OCI-LY3 (cell line): ENCODE results near the gene ZMIZ1.

ENCODE experiments used
- H2AFZ ChIP-seq: fragments of 200-600, 300-600 bp; shearing (Covaris generic); 2 replicates; pipeline ENCODE4 v1.6.0; 2014; ENCODE audit warnings: antibody characterized with exemption, low read depth, low read length
- H3K27ac ChIP-seq: fragments of 200-600, 300-600 bp; sonication (generic); 2 replicates; pipeline ENCODE4 v1.5.1; 2014; ENCODE audit warnings: mild to moderate bottlenecking, low read length, moderate library complexity, mixed read lengths
- H3K27me3 ChIP-seq: fragments of 200-600, 300-600 bp; sonication (generic); 2 replicates; pipeline ENCODE4 v1.6.1; 2014; ENCODE audit warnings: low read depth, low read length, mixed read lengths
- H3K36me3 ChIP-seq: fragments of 200-600, 300-600 bp; sonication (generic); replicated peaks from 2 replicates; pipeline ENCODE3; 2014; ENCODE audit warnings: low read depth, low read length, mixed read lengths
- H3K4me1 ChIP-seq: fragments of 300-600, 200-600 bp; sonication (generic); 2 replicates; pipeline ENCODE4 v1.6.1; 2014; ENCODE audit warnings: low read length, mixed read lengths
- H3K4me2 ChIP-seq: fragments of 200-600, 300-600 bp; sonication (generic); 2 replicates; pipeline ENCODE4 v1.6.1; 2014; ENCODE audit warnings: low read length, mixed read lengths
- H3K4me3 ChIP-seq: fragments of 300-600, 200-600 bp; sonication (generic); 2 replicates; pipeline ENCODE4 v1.5.1; 2014; ENCODE audit warnings: antibody characterized with exemption, mild to moderate bottlenecking, low read length, moderate library complexity
- H3K79me2 ChIP-seq: fragments of 300-600, 200-600 bp; shearing (Covaris generic); 2 replicates; pipeline ENCODE4 v1.6.1; 2014; ENCODE audit warnings: mild to moderate bottlenecking, low read length, mixed read lengths
- H3K9ac ChIP-seq: fragments of 300-600, 200-600 bp; shearing (Covaris generic); 2 replicates; pipeline ENCODE4 v1.6.0; 2014; ENCODE audit warnings: mild to moderate bottlenecking, low read length, moderate library complexity
- H3K9me3 ChIP-seq: fragments of 200-600, 300-600 bp; shearing (Covaris generic); 2 replicates; pipeline ENCODE4 v1.6.1; 2014; ENCODE audit warnings: low read length, mixed read lengths; ENCODE audit not compliant: insufficient read depth
- H4K20me1 ChIP-seq: fragments of 200-600, 300-600 bp; sonication (generic); 2 replicates; pipeline ENCODE4 v1.6.1; 2016; ENCODE audit warnings: low read length, mixed read lengths; ENCODE audit not compliant: insufficient read depth
- EZH2phosphoT487 ChIP-seq: fragments of 200-600 bp; shearing (Covaris generic); IDR thresholded peaks from 2 replicates; pipeline ENCODE4 v1.6.1; 2018; ENCODE audit warnings: antibody characterized with exemption, mixed run types, low read depth
- TF ChIP-seq, protein P1 (sequence below): fragments of 200-600, 300-600 bp; sonication (generic); IDR thresholded peaks from 2 replicates; pipeline ENCODE4 v1.5.1; 2014; ENCODE audit warnings: antibody characterized with exemption, low read length, low read depth

ZMIZ1 gene

DNA sequence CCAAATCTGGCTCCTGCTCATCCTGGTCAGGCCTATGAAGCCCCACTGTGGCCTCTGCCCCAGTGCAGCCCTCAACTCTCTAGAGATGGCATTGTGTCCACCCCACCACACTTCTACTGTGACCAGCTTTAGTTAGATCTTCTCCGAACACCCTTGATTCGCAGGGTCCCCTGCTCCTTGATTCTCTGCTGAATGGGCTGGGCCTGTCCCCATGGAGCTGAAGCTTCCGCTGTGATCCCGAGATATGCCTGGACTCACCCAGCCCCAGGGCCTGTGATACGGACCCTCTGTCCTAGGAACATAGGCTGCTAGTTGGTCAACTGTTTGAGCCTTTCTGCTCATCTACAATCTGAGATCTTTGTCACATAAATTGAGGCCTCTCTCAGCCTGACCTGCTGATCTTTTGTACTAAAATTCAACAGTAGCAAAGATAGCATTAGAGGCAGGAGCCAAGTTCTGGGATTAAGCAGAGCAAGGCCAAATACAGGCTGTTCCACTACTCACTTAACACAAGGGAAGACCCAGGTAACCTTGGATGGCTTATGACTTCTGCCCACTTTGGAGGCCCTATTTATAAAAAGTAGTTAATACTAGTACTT lies 272.0 kb downstream of the ZMIZ1 start:
- TF ChIP-seq, protein P1, sequence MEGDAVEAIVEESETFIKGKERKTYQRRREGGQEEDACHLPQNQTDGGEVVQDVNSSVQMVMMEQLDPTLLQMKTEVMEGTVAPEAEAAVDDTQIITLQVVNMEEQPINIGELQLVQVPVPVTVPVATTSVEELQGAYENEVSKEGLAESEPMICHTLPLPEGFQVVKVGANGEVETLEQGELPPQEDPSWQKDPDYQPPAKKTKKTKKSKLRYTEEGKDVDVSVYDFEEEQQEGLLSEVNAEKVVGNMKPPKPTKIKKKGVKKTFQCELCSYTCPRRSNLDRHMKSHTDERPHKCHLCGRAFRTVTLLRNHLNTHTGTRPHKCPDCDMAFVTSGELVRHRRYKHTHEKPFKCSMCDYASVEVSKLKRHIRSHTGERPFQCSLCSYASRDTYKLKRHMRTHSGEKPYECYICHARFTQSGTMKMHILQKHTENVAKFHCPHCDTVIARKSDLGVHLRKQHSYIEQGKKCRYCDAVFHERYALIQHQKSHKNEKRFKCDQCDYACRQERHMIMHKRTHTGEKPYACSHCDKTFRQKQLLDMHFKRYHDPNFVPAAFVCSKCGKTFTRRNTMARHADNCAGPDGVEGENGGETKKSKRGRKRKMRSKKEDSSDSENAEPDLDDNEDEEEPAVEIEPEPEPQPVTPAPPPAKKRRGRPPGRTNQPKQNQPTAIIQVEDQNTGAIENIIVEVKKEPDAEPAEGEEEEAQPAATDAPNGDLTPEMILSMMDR, result no peak
- TF ChIP-seq EZH2phosphoT487, result no peak
- H3K4me3 ChIP-seq, result no peak overlapping the region
- H3K79me2 ChIP-seq, result no peaks in the 10 kb centered on the region
- H3K4me1 ChIP-seq, result no peaks in the 10 kb centered on the region
- no peaks in the 10 kb centered on the region for H4K20me1 ChIP-seq
- no peak overlapping the region for H2AFZ ChIP-seq
- no peak overlapping the region for H3K9ac ChIP-seq
- no peaks in the 10 kb centered on the region for H3K36me3 ChIP-seq
- H3K4me2 ChIP-seq, result no peak overlapping the region
- no peaks in the 10 kb centered on the region for H3K9me3 ChIP-seq
- H3K27ac ChIP-seq, result no peak overlapping the region
- no peaks in the 10 kb centered on the region for H3K27me3 ChIP-seq

DNA sequence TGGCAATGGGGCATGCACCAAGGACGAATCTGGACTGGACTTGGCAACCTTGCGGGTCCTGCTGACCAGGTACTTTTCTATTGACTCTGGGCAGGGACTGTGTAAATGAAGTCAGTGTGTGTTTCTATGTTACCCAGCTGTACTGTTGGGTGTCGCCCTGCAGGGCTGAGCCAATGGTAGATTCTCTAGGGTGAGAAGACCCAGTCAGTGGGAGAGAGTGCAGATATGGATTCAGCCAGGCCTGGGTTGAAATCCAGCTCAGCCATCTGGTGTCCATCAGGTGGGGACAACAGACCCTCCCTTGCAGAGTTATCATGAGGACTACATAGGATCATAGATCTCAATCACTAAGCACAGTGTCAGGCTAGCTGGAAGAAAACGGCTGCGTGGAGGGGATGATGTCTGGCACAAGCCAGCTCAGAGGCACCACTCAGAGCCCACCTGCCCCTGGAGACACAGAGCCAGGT lies 273.6 kb downstream of the ZMIZ1 start:
- Histone ChIP-seq H3K9me3 (no peaks in the 10 kb centered on the region), H2AFZ (no peak overlapping the region), H3K9ac (no peak overlapping the region), H3K27me3 (no peaks in the 10 kb centered on the region), H3K4me1 (peaks cover 7% of the 10 kb centered on the region), H3K79me2 (peaks cover under 1% of the 10 kb centered on the region; the same call in 1 of the 2 replicates), H3K36me3 (no peaks in the 10 kb centered on the region), H3K27ac (no peak overlapping the region), H3K4me3 (no peak overlapping the region), H3K4me2 (no peak overlapping the region), H4K20me1 (no peaks in the 10 kb centered on the region)
- no peak for TF ChIP-seq EZH2phosphoT487
- TF ChIP-seq, protein P1, result no peak

DNA sequence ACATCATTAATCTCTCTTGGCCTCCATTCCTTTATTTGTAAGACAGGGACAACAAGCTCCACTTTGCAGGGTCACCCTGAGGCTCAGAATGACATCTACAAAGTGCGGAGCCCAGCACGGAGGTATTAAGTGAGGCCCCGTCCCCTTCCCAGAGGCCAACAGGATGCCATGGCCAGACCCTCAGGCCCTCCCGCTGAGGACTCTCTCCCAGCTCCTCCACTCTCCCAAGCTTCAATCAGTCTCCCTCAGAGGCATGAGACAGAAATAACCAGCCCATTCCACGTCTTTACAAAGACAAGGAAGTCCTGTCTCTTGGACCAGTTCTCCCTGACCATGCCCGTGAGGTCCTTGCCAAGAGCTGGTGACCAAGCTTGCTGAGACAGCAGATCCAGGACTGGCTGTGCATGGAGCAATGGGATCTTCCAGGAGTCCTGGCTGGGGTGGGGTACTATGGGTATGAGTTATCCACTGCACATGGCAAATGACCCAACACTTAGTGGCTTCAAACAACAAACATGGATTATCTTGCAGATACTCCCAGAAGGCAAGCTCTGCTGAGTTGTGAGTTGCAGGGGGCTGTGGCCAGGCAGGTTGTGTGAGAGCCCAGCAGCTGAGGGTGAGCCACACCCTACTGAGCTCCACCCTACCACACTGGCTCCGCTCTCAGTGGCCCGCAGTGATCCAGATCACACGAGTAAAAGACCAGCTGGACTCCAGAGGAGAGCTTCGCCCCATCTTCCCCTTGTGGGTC lies 274.2 kb downstream of the ZMIZ1 start:
- no peaks in the 10 kb centered on the region for H3K9me3 ChIP-seq
- H3K27ac ChIP-seq, result no peak overlapping the region
- no peak overlapping the region for H3K4me2 ChIP-seq
- no peaks in the 10 kb centered on the region for H4K20me1 ChIP-seq
- H2AFZ ChIP-seq, result no peak overlapping the region
- no peaks in the 10 kb centered on the region for H3K27me3 ChIP-seq
- TF ChIP-seq, protein P1, result no peak
- TF ChIP-seq EZH2phosphoT487, result no peak
- peaks cover 7% of the 10 kb centered on the region for H3K79me2 ChIP-seq
- no peaks in the 10 kb centered on the region for H3K36me3 ChIP-seq
- peaks cover 7% of the 10 kb centered on the region for H3K4me1 ChIP-seq
- no peak overlapping the region for H3K9ac ChIP-seq
- H3K4me3 ChIP-seq, result no peak overlapping the region

DNA sequence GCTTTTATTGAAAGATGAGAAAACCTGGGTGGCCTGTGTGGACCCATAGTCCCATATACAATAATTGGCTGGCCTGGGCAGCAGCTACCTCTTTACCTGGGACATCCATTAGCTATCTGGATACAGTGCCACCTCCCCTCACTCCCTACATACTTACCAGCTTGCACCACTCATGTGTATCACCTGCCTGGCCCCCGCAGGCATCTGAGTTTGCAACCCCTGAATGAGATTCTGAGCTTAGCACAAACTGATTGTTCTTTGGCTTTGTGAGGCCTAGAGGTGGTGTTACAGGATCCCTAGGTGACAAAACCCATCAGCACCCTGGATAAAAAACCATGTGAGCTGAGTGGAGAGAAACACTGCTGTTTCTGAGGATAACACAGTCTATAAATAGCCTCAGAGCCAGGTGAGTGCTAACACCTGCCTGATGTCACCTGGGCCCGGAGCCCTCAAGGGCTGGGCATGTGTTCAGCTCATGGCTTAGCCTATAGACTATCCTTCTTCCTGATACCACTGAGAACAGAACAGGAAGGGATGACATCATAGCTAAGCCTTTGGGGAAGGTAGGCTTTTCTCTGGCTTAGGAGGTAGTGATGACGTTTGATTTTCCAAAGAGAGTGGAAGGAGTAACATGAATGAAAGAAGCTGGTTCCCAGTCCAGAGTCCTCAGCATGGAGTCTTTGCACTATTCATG lies 275.9 kb downstream of the ZMIZ1 start:
- Histone ChIP-seq H4K20me1 (peaks cover 16% of the 10 kb centered on the region), H3K9me3 (no peaks in the 10 kb centered on the region), H3K4me2 (no peak overlapping the region), H3K27me3 (no peaks in the 10 kb centered on the region), H3K27ac (no peak overlapping the region), H3K79me2 (peaks cover 24% of the 10 kb centered on the region), H3K4me3 (no peak overlapping the region), H3K9ac (no peak overlapping the region), H3K36me3 (peaks cover 13% of the 10 kb centered on the region), H3K4me1 (peaks cover 16% of the 10 kb centered on the region), H2AFZ (no peak overlapping the region)
- TF ChIP-seq EZH2phosphoT487, result no peak
- TF ChIP-seq, protein P1, result no peak
